GM12874 (cell line): ENCODE data around the gene HADHA.

Source experiments
- CTCF ChIP-seq: IDR thresholded peaks from 2 replicates; pipeline ENCODE4 v1.5.1; 2011; ENCODE audit warnings: low read depth, mild to moderate bottlenecking, control low read depth, low read length, moderate library complexity; ENCODE audit not compliant: insufficient read depth

HADHA gene

DNA sequence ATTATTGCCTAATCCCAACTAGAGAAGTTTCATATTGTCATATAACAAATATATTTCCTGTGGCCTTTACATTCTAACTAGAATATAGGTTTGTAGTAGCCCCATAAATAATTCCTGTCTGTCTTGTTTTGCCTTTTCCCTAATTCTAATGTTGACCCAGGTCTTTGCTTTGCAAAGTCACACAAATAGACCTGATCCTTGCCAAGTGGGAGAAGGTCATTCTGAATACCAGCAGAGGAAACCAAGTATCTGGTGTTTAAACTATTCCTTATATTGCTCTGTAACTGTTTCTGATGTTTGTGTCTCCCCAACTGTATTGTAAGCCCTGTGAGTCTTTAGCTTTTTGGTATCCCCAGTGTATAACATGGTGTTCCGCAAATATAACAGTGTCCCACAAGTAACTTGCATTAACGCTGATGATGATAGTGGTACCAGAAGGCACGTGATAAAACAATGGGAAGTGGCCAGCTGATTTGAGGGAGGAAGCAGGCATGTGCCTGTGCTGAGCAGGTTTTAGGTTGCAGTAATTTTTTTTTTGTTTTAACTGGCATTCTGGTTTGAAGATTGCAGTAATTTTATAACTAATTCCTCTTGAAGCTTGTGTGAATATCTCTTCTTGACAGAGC, 11.4 kb upstream of the HADHA start:
- no peak for TF ChIP-seq CTCF

- TF ChIP-seq CTCF: no peak
Measured at GRCh38 chr2:26251893-26252292, 7.5 kb upstream of the HADHA start.

DNA sequence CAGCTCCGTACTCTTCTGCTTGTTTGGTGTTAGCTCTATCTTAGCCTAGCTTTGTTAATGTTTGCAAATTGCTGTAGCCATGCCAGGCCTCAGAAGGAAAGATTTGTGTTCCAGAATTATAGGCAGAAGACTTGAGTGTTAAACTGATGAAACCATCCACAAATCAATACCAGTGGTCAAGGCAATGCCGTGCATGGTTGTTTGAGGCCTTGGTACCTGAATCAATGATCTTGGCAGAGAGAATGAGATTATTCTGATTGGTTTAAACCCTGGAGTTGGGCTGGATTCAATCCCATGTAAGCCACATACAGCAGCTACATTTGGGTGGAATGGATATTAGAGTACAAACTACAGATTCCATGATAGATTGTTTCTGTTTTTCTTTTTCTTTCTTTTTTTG, 5.2 kb upstream of the HADHA start:
- no peak for TF ChIP-seq CTCF

DNA sequence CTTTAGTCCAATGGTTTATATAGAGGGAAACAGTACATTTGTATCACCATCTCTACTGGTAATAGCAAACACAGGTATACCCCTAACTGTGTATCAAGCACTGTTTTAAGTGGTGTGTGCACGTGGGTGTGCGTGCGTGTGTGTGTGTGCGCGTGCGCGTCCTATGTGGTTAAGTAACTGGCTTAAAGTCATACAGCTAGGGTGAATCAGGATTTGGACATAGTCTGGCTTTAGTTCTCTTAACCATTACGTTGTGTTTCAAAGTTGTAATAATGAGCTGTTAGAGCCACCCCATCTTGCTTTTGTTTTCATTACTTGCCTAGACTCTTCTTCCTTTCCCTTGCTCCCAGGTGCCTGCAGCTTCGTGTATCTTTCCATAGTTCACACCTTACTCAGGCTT, 2.4 kb upstream of the HADHA start:
- no peak for TF ChIP-seq CTCF

- no peak for TF ChIP-seq CTCF
Measured at GRCh38 chr2:26245810-26246209, 1.4 kb upstream of the HADHA start.

DNA sequence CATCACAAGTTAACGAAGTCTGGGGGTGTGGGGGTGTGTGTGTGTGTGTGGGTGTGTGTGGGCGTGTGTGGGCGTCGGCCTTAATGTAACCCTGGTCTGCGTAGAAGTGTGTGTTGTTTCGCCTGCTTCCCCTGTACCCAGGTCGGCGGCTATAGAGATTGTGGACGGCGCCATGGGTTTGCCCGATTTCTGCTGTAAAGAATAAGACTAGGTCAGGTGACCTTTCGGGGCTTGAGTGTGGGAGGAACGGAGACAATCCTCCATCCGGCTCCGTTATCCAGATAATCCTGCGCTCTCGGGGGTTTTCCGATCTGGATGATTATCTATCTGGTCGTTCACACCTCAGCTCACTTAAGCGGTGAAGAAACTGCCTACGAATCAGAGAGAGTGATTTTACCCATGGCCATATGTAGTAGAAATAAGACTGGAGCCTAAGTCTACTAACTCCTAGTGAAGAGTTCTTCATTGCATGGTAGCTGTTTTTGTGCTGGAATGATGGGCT, 850 bp upstream of the HADHA start:
- TF ChIP-seq CTCF: no peak

DNA sequence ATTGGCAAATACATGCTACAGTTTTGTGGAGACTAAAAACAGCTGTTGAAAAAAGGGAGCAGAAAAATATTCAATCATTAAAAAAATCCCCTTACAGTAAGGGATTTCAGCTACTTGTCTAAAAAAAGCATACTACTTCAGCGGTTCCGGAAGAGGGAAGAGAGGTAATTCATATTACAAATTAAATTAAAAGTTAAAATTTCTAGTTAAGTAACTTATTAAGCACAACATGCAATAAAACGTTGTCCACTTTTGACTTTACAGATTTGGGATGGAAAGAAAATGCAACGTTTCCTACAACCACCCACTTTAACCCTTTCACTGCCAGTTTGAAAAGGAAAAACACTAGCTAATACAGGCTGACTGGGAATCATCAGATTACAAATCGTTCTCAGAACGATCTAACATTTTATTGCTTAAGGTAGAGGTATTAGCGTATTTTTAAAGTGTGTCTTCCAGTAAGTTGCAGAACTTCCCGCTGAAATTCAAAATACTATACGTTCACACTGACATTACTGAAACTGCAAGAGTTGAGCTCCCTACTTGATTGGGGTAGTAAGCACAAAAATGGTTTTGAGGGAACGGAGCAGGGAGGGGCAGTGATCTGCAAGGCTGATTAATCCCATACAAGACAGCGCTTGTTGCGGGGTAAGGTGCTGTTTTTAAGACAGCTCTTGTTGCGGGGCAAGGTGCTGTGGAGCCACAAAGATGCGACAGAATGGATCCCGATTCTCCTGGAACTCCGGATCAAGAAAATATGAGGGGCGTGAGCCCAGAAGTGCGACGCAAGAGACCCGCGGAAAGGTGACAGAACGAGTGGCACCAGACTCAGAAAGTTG, 743 bp downstream of the HADHA start:
- no peak for TF ChIP-seq CTCF
